ENCODE data around the gene ZBTB11.
"Not testable (repeated sequence)": the region's sequence is repeated elsewhere in the genome, so short reads cannot be mapped to it uniquely, and the experiment has no call there.

DNA sequence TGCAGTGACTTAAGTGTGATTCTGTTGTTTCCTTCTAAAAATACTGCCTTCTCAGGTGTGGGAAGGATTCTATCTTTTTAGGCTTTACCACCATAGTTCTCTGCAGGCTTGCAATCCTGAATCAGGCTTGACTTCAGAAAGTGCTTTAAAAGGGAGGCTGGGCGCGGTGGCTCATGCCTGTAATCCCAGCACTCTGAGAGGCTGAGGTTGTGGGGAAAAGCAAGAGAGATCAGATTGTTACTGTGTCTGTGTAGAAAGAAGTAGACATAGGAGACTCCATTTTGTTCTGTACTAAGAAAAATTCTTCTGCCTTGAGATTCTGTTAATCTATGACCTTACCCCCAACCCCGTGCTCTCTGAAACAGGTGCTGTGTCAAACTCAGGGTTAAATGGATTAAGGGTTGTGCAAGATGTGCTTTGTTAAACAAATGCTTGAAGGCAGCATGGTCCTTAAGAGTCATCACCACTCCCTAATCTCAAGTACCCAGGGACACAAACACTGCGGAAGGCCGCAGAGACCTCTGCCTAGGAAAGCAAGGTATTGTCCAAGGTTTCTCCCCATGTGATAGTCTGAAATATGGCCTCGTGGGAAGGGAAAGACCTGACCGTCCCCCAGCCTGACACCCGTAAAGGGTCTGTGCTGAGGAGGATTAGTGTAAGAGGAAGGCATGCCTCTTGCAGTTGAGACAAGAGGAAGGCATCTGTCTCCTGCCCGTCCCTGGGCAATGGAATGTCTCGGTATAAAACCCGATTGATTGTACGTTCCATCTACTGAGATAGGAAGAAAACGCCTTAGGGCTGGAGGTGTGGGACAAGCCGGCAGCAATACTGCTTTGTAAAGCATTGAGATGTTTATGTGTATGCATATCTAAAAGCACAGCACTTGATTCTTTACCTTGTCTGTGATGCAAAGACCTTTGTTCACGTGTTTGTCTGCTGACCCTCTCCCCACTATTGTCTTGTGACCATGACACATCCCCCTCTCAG lies 15.0 kb upstream of the ZBTB11 start:
- TF ChIP-seq, protein P1, sequence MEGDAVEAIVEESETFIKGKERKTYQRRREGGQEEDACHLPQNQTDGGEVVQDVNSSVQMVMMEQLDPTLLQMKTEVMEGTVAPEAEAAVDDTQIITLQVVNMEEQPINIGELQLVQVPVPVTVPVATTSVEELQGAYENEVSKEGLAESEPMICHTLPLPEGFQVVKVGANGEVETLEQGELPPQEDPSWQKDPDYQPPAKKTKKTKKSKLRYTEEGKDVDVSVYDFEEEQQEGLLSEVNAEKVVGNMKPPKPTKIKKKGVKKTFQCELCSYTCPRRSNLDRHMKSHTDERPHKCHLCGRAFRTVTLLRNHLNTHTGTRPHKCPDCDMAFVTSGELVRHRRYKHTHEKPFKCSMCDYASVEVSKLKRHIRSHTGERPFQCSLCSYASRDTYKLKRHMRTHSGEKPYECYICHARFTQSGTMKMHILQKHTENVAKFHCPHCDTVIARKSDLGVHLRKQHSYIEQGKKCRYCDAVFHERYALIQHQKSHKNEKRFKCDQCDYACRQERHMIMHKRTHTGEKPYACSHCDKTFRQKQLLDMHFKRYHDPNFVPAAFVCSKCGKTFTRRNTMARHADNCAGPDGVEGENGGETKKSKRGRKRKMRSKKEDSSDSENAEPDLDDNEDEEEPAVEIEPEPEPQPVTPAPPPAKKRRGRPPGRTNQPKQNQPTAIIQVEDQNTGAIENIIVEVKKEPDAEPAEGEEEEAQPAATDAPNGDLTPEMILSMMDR (IDR thresholded peaks at IDR 0.05) = not testable (repeated sequence)
- not testable (repeated sequence) for TF ChIP-seq POLR2A (IDR thresholded peaks at IDR 0.05)
